ENCODE measurements around the gene SYT10.
A peak's percentile ranks its signal among the peaks of the same experiment; 100 is the strongest.

Gene SYT10

DNA sequence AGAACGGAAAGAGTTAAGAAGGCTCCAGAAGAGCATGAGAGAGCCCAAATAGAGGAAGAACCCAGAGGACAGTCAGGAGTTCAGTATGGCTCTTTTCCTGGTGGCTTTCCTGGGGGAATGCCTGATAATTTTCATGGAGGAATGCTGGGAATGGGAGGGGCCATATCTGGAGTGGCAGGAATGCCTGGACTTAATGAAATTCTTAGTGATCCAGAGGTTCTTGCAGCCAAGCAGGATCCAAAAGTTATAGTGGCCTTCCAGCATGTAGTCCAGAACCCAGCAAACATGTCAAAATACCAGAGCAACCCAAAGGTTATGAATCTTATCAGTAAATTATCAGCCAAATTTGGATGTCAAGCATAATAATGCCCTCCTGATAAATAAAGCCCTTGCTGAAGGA lies 15.5 kb upstream of the SYT10 start:
- Histone ChIP-seq H3K27me3 (replicated peaks in 2 of 5; ENCODE audit: control insufficient read depth in 4 of 5, insufficient read depth in 5 of 5, low read length in 4 of 5) (no peaks in the 10 kb centered on the region), H3K4me1 (ENCODE audit: control extremely low read depth in 1 of 4, control insufficient read depth in 4 of 4, insufficient read depth in 4 of 4, low read length in 3 of 4) (no peaks in the 10 kb centered on the region), H3K9me3 (ENCODE audit: control extremely low read depth in 1 of 5, control insufficient read depth in 4 of 5, insufficient read depth in 2 of 5, low read depth in 1 of 5, low read length in 4 of 5) (peaks cover 0 to 1% (median 0%) of the 10 kb centered on the region in 5 experiments), H3K27ac (ENCODE audit: insufficient read depth in 1 of 2, low read depth in 1 of 2, low read length in 2 of 2, poor library complexity in 1 of 2, severe bottlenecking in 2 of 2) (no peak overlapping the region), H3K4me3 (ENCODE audit: control insufficient read depth in 1 of 7, extremely low read depth in 1 of 7, insufficient read depth in 4 of 7, low read depth in 2 of 7, low read length in 6 of 7) (no peak overlapping the region), H3K36me3 (ENCODE audit: control insufficient read depth in 4 of 4, insufficient read depth in 4 of 4, low read length in 3 of 4) (no peaks in the 10 kb centered on the region)
- DNase-seq = no peak
- WGBS (ENCODE audit: insufficient coverage) = 90% methylated on average over 1 of the region's 1 CpG
- ChIA-PET POLR2A (no interaction called here), CTCF (no interaction called here)

DNA sequence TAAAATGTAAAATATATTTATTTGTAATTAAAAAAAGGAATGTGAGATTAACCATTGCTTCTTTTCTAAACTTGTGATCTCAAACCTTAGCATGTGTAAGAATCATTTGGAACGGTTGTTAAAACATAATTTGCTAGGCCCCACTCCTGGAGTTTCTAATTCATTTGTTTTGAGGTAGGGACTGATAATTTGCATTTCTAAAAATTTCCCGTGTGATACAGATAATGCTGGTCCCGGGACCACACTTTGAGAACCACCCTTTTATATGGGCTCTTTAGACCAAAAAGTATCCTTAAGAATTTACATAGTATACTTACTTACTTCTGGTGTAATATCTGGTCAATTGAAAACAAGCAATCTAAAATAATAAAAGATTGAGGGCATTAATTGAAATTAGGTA lies 10.9 kb upstream of the SYT10 start:
- Histone ChIP-seq H3K36me3 (ENCODE audit: control insufficient read depth in 4 of 4, insufficient read depth in 4 of 4, low read length in 3 of 4) (no peaks in the 10 kb centered on the region), H3K4me3 (ENCODE audit: control insufficient read depth in 1 of 7, extremely low read depth in 1 of 7, insufficient read depth in 4 of 7, low read depth in 2 of 7, low read length in 6 of 7) (no peak overlapping the region), H3K27ac (ENCODE audit: insufficient read depth in 1 of 2, low read depth in 1 of 2, low read length in 2 of 2, poor library complexity in 1 of 2, severe bottlenecking in 2 of 2) (no peak overlapping the region), H3K4me1 (ENCODE audit: control extremely low read depth in 1 of 4, control insufficient read depth in 4 of 4, insufficient read depth in 4 of 4, low read length in 3 of 4) (no peaks in the 10 kb centered on the region), H3K27me3 (replicated peaks in 2 of 5; ENCODE audit: control insufficient read depth in 4 of 5, insufficient read depth in 5 of 5, low read length in 4 of 5) (no peaks in the 10 kb centered on the region), H3K9me3 (ENCODE audit: control extremely low read depth in 1 of 5, control insufficient read depth in 4 of 5, insufficient read depth in 2 of 5, low read depth in 1 of 5, low read length in 4 of 5) (no peaks in the 10 kb centered on the region)
- CTCF ChIA-PET = no interaction called here
- DNase-seq = no peak
- WGBS (ENCODE audit: insufficient coverage) = no CpG with 5 or more reads among the region's 3 CpGs
- POLR2A ChIA-PET = no interaction called here

DNA sequence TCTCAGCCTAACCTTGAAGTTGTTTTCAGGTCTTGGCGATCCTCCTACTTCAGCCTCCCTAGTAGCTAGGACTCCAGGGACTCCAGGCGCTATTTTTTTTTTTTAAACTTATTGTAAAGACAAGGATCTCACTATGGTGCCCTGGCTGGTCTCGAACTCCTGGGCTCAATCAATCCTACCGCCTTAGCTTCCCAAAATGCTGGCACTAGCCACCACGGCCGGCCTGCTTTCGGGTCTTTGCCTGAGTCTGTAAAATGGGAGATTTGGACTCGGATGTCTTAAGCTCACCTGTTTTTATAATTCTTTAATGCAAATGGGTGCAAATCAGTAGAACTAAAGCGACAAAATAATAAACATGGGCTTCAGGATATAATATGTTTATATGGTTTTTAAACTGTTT lies 858 bp upstream of the SYT10 start:
- H3K36me3 ChIP-seq (ENCODE audit: control insufficient read depth in 4 of 4, insufficient read depth in 4 of 4, low read length in 3 of 4) = no peaks in the 10 kb centered on the region
- peaks cover 0 to 11% (median 9%) of the 10 kb centered on the region in 4 experiments for H3K4me1 ChIP-seq (ENCODE audit: control extremely low read depth in 1 of 4, control insufficient read depth in 4 of 4, insufficient read depth in 4 of 4, low read length in 3 of 4)
- peaks cover 18 to 58% (median 27%) of the 10 kb centered on the region in 5 experiments for H3K27me3 ChIP-seq (replicated peaks in 2 of 5; ENCODE audit: control insufficient read depth in 4 of 5, insufficient read depth in 5 of 5, low read length in 4 of 5)
- H3K27ac ChIP-seq (ENCODE audit: insufficient read depth in 1 of 2, low read depth in 1 of 2, low read length in 2 of 2, poor library complexity in 1 of 2, severe bottlenecking in 2 of 2) = no peak overlapping the region
- POLR2A ChIA-PET = no interaction called here
- peaks cover 0 to 4% (median 3%) of the 10 kb centered on the region in 5 experiments for H3K9me3 ChIP-seq (ENCODE audit: control extremely low read depth in 1 of 5, control insufficient read depth in 4 of 5, insufficient read depth in 2 of 5, low read depth in 1 of 5, low read length in 4 of 5)
- WGBS (ENCODE audit: insufficient coverage) = 97% methylated on average over 9 of the region's 9 CpGs
- CTCF ChIA-PET = no interaction called here
- DNase-seq = no peak
- H3K4me3 ChIP-seq (ENCODE audit: control insufficient read depth in 1 of 7, extremely low read depth in 1 of 7, insufficient read depth in 4 of 7, low read depth in 2 of 7, low read length in 6 of 7) = no peak overlapping the region

DNA sequence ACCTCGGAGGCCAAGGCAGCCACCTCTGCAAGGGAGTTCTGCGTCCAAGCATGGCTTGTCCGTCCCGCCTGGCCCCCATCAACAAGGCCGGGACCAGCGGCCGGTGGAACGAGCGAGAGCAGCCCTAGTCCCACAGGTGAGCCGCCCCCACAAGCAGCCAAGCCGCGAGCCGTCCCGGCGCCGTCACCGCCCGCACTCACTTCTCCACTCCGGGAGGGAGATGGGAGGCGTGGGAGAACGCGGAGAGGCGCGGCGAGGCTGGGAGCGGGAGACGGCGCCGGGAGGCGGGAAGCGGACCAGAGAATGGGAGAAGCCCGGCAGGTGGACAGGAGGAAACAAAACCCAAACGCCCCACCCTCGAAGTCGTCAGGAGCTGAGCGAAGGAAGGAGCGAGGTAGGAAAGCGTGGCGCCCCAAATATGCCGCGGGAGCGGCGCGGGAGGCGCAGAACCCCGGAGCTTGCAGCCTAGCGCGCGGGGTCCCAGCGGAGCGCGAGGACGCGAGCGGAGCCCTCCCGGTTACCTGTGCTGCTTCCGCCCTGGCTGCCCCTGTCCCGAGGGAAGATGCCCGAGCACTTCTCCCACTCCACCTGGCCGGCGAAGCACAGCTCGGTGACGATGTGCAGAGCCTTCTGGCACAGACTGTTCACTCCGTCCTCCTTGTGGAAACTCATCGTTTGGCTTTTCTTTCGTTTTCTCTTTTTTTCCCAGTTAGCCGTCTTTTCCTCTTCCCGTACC lies 600 bp downstream of the SYT10 start:
- Histone ChIP-seq H3K27ac (ENCODE audit: insufficient read depth in 1 of 2, low read depth in 1 of 2, low read length in 2 of 2, poor library complexity in 1 of 2, severe bottlenecking in 2 of 2) (no peak overlapping the region), H3K4me1 (ENCODE audit: control extremely low read depth in 1 of 4, control insufficient read depth in 4 of 4, insufficient read depth in 4 of 4, low read length in 3 of 4) (peaks cover 0 to 11% (median 9%) of the 10 kb centered on the region in 4 experiments), H3K36me3 (ENCODE audit: control insufficient read depth in 4 of 4, insufficient read depth in 4 of 4, low read length in 3 of 4) (no peaks in the 10 kb centered on the region), H3K4me3 (ENCODE audit: control insufficient read depth in 1 of 7, extremely low read depth in 1 of 7, insufficient read depth in 4 of 7, low read depth in 2 of 7, low read length in 6 of 7) (peak overlapping the region; percentile 17 to 78 (median 68)), H3K9me3 (ENCODE audit: control extremely low read depth in 1 of 5, control insufficient read depth in 4 of 5, insufficient read depth in 2 of 5, low read depth in 1 of 5, low read length in 4 of 5) (peaks cover 0 to 4% (median 3%) of the 10 kb centered on the region in 5 experiments), H3K27me3 (replicated peaks in 2 of 5; ENCODE audit: control insufficient read depth in 4 of 5, insufficient read depth in 5 of 5, low read length in 4 of 5) (peaks cover 22 to 58% (median 27%) of the 10 kb centered on the region in 5 experiments)
- 3% methylated on average over 54 of the region's 68 CpGs for WGBS (ENCODE audit: insufficient coverage)
- ChIA-PET CTCF (no interaction called here), POLR2A (no interaction called here)
- DNase-seq = peak in 1 of 3 donors; percentile 26

DNA sequence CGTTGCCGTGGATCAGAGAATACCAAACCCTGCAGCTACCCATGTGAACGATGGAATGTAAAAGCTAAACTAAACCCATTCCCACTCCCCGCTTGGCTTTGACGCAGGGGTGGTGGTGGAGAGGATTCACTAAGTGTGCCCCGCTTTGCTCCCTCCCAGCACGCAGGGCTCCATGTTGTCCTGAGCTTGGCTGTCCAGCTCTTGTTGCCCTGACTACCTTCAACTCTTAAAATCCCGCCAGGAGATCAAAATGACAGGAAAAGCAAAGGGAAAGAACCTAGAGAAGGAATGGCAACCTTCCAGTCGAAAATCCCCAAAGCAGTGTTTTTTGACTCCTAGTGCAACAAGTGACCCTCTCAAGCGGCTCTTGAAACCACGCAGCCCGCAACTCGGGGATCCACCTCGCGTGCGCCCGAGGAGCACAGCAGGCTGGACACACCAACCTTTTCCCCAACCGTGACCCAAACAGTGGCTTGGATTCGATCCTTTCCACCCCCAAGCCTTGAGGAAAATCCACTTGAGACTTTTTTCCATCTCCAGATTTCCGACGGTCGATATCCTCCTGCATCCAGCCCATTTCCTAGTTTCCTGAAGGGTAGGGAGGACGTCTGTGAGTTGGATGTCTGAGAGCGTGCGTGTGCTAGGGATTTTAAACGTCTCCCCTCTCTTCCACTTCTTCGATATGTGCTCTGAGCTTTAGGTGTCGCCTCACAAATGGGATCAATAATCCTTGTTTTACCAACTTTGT lies 1.4 kb downstream of the SYT10 start:
- peaks cover 22 to 58% (median 27%) of the 10 kb centered on the region in 5 experiments for H3K27me3 ChIP-seq (replicated peaks in 2 of 5; ENCODE audit: control insufficient read depth in 4 of 5, insufficient read depth in 5 of 5, low read length in 4 of 5)
- CTCF ChIA-PET = no interaction called here
- DNase-seq = no peak

DNA sequence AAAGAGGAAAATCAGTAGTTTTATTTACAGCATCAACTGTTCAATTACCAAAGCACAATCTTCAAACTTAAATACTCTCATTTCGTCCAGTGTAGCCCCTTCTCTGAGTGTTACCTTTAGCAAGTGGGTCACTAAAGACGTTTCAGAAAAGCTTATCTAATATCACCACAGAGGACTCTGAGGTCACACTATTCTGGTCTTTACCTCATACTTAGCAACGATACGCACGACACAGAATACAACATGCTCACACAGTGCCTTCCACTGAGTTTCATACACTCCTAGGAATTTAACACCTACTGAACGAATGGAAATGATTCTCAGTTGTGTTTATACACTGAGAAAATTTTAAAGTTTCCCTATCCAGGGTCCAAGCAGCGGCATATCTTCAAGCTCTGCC lies 2.0 kb downstream of the SYT10 start:
- CTCF ChIA-PET = no interaction called here
- no peak for DNase-seq
- Histone ChIP-seq H3K27ac (ENCODE audit: insufficient read depth in 1 of 2, low read depth in 1 of 2, low read length in 2 of 2, poor library complexity in 1 of 2, severe bottlenecking in 2 of 2) (peak overlapping the region in 1 of 2 experiments; percentile 44), H3K9me3 (ENCODE audit: control extremely low read depth in 1 of 5, control insufficient read depth in 4 of 5, insufficient read depth in 2 of 5, low read depth in 1 of 5, low read length in 4 of 5) (peaks cover 0 to 4% (median 3%) of the 10 kb centered on the region in 5 experiments), H3K27me3 (replicated peaks in 2 of 5; ENCODE audit: control insufficient read depth in 4 of 5, insufficient read depth in 5 of 5, low read length in 4 of 5) (peaks cover 22 to 58% (median 27%) of the 10 kb centered on the region in 5 experiments), H3K36me3 (ENCODE audit: control insufficient read depth in 4 of 4, insufficient read depth in 4 of 4, low read length in 3 of 4) (no peaks in the 10 kb centered on the region), H3K4me3 (ENCODE audit: control insufficient read depth in 1 of 7, extremely low read depth in 1 of 7, insufficient read depth in 4 of 7, low read depth in 2 of 7, low read length in 6 of 7) (no peak overlapping the region), H3K4me1 (ENCODE audit: control extremely low read depth in 1 of 4, control insufficient read depth in 4 of 4, insufficient read depth in 4 of 4, low read length in 3 of 4) (peaks cover 0 to 11% (median 9%) of the 10 kb centered on the region in 4 experiments)
- WGBS (ENCODE audit: insufficient coverage) = 66% methylated on average over 7 of the region's 7 CpGs
- POLR2A ChIA-PET = no interaction called here

More for the DNA sequence above, 1.4 kb downstream of the SYT10 start:
- Histone ChIP-seq H3K27ac (ENCODE audit: insufficient read depth in 1 of 2, low read depth in 1 of 2, low read length in 2 of 2, poor library complexity in 1 of 2, severe bottlenecking in 2 of 2) (peak overlapping the region in 1 of 2 experiments; percentile 44), H3K4me3 (ENCODE audit: control insufficient read depth in 1 of 7, extremely low read depth in 1 of 7, insufficient read depth in 4 of 7, low read depth in 2 of 7, low read length in 6 of 7) (peak overlapping the region in 1 of 7 experiments; percentile 68), H3K4me1 (ENCODE audit: control extremely low read depth in 1 of 4, control insufficient read depth in 4 of 4, insufficient read depth in 4 of 4, low read length in 3 of 4) (peaks cover 0 to 11% (median 9%) of the 10 kb centered on the region in 4 experiments), H3K9me3 (ENCODE audit: control extremely low read depth in 1 of 5, control insufficient read depth in 4 of 5, insufficient read depth in 2 of 5, low read depth in 1 of 5, low read length in 4 of 5) (peaks cover 0 to 4% (median 3%) of the 10 kb centered on the region in 5 experiments), H3K36me3 (ENCODE audit: control insufficient read depth in 4 of 4, insufficient read depth in 4 of 4, low read length in 3 of 4) (no peaks in the 10 kb centered on the region)
- WGBS (ENCODE audit: insufficient coverage) = 34% methylated on average over 23 of the region's 28 CpGs
- POLR2A ChIA-PET = interaction anchor here (0.6 kb wide), 1 partner anchor 748 kb away, joined by 5 read pairs; no protein-coding TSS in a partner anchor

DNA sequence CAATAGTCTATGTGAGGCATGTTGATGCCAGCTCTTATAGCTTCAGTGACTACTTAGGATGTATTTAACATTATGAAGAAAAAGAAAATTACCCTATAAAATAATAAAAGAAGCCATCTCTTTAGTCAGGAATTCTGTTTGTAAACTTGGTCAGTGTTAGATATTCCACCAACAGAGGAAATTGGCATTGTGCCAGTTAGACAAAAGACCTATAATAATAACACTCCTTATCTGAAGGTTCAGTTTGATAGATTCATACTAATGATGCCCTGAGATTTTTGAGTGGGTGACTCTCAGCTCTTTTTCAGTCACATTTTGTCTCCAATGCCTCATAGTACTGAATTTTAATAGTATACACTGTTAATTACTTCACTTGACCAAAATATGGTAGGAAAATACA lies 6.6 kb downstream of the SYT10 start:
- H3K36me3 ChIP-seq (ENCODE audit: control insufficient read depth in 4 of 4, insufficient read depth in 4 of 4, low read length in 3 of 4) = no peaks in the 10 kb centered on the region
- peaks cover 6 to 21% (median 18%) of the 10 kb centered on the region in 5 experiments for H3K27me3 ChIP-seq (replicated peaks in 2 of 5; ENCODE audit: control insufficient read depth in 4 of 5, insufficient read depth in 5 of 5, low read length in 4 of 5)
- ChIA-PET POLR2A (no interaction called here), CTCF (no interaction called here)
- no peaks in the 10 kb centered on the region for H3K4me1 ChIP-seq (ENCODE audit: control extremely low read depth in 1 of 4, control insufficient read depth in 4 of 4, insufficient read depth in 4 of 4, low read length in 3 of 4)
- H3K27ac ChIP-seq (ENCODE audit: insufficient read depth in 1 of 2, low read depth in 1 of 2, low read length in 2 of 2, poor library complexity in 1 of 2, severe bottlenecking in 2 of 2) = no peak overlapping the region
- DNase-seq = no peak
- H3K4me3 ChIP-seq (ENCODE audit: control insufficient read depth in 1 of 7, extremely low read depth in 1 of 7, insufficient read depth in 4 of 7, low read depth in 2 of 7, low read length in 6 of 7) = no peak overlapping the region
- H3K9me3 ChIP-seq (ENCODE audit: control extremely low read depth in 1 of 5, control insufficient read depth in 4 of 5, insufficient read depth in 2 of 5, low read depth in 1 of 5, low read length in 4 of 5) = peaks cover 0 to 4% (median 0%) of the 10 kb centered on the region in 5 experiments

All from common myeloid progenitor, CD34-positive (primary cell).